ENCODE results near the gene TRERF1. TPM values are rescaled to one million over a fixed set of nuclear protein-coding genes. Genes with fewer than 3 reads are reported as not detected.

Gene TRERF1
- total and polyA plus RNA-seq, 12 donors: 4.7 to 16.6 (median 8.0) TPM

DNA sequence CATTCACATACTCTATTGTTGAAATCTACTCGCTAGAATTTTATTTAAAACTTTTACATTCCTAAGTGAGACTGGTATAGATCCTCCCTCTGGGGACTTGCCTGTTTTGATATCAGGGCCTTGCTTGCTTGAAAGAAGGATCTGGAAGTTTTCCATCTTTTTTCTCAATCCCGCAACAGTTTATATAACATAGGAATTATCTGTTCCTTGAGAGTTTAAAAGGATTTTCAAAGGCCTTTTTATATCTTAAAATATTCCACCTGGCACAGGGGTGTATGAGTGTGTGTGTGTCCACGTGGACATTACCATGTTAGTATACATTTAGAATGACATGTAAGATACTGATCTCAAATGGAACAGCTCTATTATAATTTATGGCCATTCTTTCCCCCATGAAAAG lies 96.3 kb downstream of the TRERF1 start:
- H3K4me3 ChIP-seq: no peak overlapping the region
- WGBS, 4 donors: 82 to 88% (median 86%) methylated on average over 3 of the region's 3 CpGs
- DNase-seq: no peak
- H3K9me3 ChIP-seq (replicated peaks in 1 of 3): no peaks in the 10 kb centered on the region
- H3K27me3 ChIP-seq: no peaks in the 10 kb centered on the region
- H3K36me3 ChIP-seq (replicated peaks in 1 of 2): no peaks in the 10 kb centered on the region
- H3K27ac ChIP-seq: no peak overlapping the region
- TF ChIP-seq POLR2A (IDR thresholded peaks at IDR 0.05): no peak
- TF ChIP-seq, protein P1, sequence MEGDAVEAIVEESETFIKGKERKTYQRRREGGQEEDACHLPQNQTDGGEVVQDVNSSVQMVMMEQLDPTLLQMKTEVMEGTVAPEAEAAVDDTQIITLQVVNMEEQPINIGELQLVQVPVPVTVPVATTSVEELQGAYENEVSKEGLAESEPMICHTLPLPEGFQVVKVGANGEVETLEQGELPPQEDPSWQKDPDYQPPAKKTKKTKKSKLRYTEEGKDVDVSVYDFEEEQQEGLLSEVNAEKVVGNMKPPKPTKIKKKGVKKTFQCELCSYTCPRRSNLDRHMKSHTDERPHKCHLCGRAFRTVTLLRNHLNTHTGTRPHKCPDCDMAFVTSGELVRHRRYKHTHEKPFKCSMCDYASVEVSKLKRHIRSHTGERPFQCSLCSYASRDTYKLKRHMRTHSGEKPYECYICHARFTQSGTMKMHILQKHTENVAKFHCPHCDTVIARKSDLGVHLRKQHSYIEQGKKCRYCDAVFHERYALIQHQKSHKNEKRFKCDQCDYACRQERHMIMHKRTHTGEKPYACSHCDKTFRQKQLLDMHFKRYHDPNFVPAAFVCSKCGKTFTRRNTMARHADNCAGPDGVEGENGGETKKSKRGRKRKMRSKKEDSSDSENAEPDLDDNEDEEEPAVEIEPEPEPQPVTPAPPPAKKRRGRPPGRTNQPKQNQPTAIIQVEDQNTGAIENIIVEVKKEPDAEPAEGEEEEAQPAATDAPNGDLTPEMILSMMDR (IDR thresholded peaks at IDR 0.05): no peak
- intact Hi-C loops (cut with DNase I): no loop called here
- H3K4me1 ChIP-seq (replicated peaks in 1 of 2): no peaks in the 10 kb centered on the region

DNA sequence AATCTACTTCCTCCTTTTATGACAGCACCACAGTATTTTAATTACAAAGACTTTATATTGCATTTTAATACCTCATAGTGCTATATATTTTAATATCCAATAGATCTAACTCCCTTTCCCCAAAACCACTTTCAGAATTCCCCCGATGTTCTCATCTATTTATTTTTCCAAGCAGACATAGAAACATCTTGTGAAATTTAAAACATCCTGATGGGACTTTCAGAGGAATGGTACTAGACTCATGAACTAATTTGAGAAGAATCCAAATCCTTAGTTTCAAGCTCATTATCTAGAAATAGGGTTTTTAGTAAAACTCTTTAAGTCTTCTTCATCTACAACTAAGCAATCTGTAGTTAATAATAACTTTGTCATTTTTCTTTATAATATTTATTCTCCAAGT lies 97.0 kb downstream of the TRERF1 start:
- 74 to 87% (median 81%) methylated on average over 1 of the region's 1 CpG for WGBS, 4 donors
- H3K36me3 ChIP-seq (replicated peaks in 1 of 2): no peaks in the 10 kb centered on the region
- H3K4me3 ChIP-seq: no peak overlapping the region
- intact Hi-C loops (cut with DNase I): no loop called here
- no peaks in the 10 kb centered on the region for H3K27me3 ChIP-seq
- no peaks in the 10 kb centered on the region for H3K9me3 ChIP-seq (replicated peaks in 1 of 3)
- DNase-seq: no peak
- H3K4me1 ChIP-seq (replicated peaks in 1 of 2): no peaks in the 10 kb centered on the region
- H3K27ac ChIP-seq: no peak overlapping the region
- TF ChIP-seq, protein P1 (IDR thresholded peaks at IDR 0.05): no peak
- no peak for TF ChIP-seq POLR2A (IDR thresholded peaks at IDR 0.05)

DNA sequence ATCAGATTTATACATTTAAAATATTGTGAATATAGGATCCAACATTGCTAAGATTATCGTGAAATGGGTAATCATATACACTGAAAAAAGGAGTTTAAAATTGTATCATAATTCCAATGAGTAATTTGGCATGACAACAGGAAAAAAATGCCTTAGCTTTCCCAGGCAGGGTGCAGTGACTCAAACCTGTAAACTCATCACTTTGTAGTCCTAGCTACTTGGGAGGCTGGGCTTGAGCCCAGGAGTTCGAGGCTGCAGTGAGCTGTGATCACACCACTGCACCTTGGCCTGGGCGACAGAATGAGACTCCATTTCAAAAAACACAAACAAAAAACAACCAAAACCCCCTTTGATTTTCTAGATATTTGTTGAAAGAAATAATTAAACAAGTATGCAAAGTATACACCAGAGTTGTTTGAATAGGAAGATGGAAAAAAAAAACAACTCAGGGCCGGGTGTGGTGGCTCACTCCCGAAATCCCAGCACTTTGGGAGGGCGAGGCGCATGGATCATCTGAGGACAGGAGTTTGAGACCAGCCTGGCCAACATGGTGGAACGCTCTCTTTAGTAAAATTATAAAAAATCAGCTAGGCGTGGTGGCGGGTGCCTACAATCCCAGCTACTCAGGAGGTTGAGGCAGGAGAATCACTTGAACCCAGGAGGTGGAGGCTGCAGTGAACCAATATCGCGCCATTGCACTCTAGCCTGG lies 98.7 kb downstream of the TRERF1 start:
- Histone ChIP-seq H3K4me1 (replicated peaks in 1 of 2) (no peaks in the 10 kb centered on the region), H3K4me3 (no peak overlapping the region), H3K9me3 (replicated peaks in 1 of 3) (no peaks in the 10 kb centered on the region), H3K27me3 (no peaks in the 10 kb centered on the region), H3K27ac (no peak overlapping the region), H3K36me3 (replicated peaks in 1 of 2) (no peaks in the 10 kb centered on the region)
- intact Hi-C loops (cut with DNase I): no loop called here
- DNase-seq: peak in 1 of 7 donors; percentile 18
- WGBS, 4 donors: 90 to 95% (median 92%) methylated on average over 12 of the region's 12 CpGs
- TF ChIP-seq, protein P1 (IDR thresholded peaks at IDR 0.05): no peak
- no peak for TF ChIP-seq POLR2A (IDR thresholded peaks at IDR 0.05)

DNA sequence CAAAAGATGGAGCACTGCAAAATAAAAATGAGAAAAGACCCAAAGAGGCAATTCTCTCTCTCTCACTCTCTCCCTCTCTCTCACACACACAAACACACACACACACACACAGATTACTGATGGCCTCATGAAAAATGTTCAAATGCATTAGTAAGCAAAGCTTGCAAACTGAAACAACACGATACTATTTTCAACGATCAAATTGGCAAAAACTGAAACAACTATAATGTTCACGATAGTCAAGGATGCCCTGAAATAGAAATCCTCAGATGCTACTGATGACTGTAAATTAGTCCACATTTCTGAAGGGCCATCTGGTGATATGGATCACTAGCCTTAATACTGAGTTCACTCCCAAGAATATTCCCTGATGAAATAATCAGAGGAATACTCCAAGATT lies 100.8 kb downstream of the TRERF1 start:
- no peak overlapping the region for H3K4me3 ChIP-seq
- 63 to 80% (median 66%) methylated on average over 3 of the region's 3 CpGs for WGBS, 4 donors
- H3K36me3 ChIP-seq (replicated peaks in 1 of 2): no peaks in the 10 kb centered on the region
- no peak overlapping the region for H3K27ac ChIP-seq
- H3K27me3 ChIP-seq: no peaks in the 10 kb centered on the region
- intact Hi-C loops (cut with DNase I): no loop called here
- H3K4me1 ChIP-seq (replicated peaks in 1 of 2): no peaks in the 10 kb centered on the region
- no peak for TF ChIP-seq POLR2A (IDR thresholded peaks at IDR 0.05)
- TF ChIP-seq, protein P1 (IDR thresholded peaks at IDR 0.05): no peak
- no peaks in the 10 kb centered on the region for H3K9me3 ChIP-seq (replicated peaks in 1 of 3)
- no peak for DNase-seq
